ENCODE data around the gene COLEC12.
"Not testable (repeated sequence)": the region's sequence is repeated elsewhere in the genome, so short reads cannot be mapped to it uniquely, and the experiment has no call there.

COLEC12 gene

DNA sequence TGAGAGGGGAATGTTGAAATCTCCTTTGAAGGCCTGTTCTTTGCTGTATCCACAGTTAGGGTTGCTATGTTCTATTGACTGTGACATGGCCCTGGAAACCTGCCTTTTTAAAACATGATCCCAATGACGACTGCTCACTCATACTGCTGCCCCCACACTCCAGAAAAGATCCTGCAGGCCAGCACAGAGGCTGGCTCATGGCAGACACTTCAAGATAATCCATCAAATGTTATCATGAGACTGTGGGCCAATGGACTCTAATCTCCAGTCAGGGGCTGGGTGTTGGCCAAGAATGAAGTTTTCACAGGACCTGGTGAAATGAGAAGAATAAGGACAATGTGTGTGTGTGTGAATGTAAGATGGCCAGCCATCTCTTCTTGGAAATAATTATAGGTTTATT, 173.7 kb downstream of the COLEC12 start:
- no peak for DNase-seq (ENCODE audit: low read depth)

- DNase-seq (ENCODE audit: low read depth) = peak; percentile 28
Measured at GRCh38 chr18:323253-323622, 177.3 kb downstream of the COLEC12 start.

GRCh38 chr18:321865-322467, 178.5 kb downstream of the COLEC12 start:
- no peak for DNase-seq (ENCODE audit: low read depth)

GRCh38 chr18:320155-320554, 180.3 kb downstream of the COLEC12 start:
- DNase-seq (ENCODE audit: low read depth) = no peak

- DNase-seq (ENCODE audit: low read depth) = no peak
Measured at GRCh38 chr18:319720-320119, 180.8 kb downstream of the COLEC12 start.

DNA sequence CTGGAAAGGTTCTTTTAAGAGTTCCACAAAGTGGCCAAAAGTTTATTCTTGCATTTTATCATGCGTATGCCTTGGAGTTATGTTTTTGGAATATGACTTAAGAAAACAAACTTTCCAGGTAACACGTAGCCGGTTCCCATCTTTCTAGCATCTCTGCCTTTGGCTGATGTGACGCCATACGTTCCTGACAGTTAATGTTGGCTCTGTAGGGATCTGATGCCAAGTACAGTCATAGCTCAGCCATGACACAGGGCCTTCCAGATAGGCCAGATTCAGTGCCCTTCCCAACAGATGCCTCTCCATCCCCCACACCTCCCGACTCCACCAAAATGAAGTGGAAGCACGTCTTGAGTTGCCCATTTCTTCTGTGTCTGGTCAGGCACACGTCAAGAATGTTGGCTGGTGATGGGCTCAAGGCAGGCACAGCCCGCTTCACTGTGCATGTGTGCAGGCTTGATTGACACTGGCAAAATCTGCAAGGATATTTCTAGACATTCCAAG, 181.7 kb downstream of the COLEC12 start:
- no peak for DNase-seq (ENCODE audit: low read depth)

DNA sequence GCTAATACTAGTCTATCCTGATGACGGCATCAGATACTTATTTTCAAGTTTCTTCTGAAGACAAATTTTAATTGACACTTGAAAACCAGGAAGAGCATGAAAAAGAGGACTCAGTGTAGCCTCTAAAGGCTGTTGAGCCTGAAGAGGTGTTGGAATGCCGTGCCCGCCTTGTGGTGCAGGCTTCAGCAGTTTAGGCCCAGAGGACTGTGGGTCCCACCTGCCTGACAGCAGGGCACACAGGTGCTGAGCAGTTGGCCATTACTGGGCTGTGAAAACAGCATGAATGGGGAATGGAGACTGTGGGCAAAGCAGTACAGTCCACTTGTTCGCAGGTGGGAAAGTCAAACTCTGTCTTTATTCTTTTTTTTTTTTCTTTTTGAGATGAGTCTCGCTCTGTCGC, 182.9 kb downstream of the COLEC12 start:
- DNase-seq (ENCODE audit: low read depth) = no peak

- no peak for DNase-seq (ENCODE audit: low read depth)
Measured at GRCh38 chr18:316393-316792, 184.1 kb downstream of the COLEC12 start.

DNA sequence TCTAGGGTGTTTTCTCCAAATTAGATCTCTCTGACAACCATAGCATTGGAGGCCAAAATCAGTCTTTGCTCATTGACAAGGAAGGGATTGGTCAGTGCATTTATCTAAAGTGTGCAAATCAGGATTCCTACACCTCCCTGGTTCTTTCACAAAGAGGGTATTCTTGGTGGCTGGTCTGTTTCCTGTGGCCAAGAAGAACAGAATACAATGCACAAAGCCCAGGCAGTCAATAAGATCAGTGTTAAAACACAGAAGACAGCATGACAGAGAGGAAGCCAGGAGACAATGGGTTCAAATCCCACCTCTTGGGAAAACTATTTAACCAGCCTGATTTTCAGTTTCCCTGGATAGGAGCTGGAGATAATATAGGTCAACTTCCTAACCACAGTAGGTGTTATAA, 186.6 kb downstream of the COLEC12 start:
- no peak for DNase-seq (ENCODE audit: low read depth)

- DNase-seq (ENCODE audit: low read depth) = no peak
Measured at GRCh38 chr18:312415-312814, 188.1 kb downstream of the COLEC12 start.

GRCh38 chr18:310042-310441, 190.5 kb downstream of the COLEC12 start:
- DNase-seq (ENCODE audit: low read depth) = no peak

- DNase-seq (ENCODE audit: low read depth) = not testable (repeated sequence)
Measured at GRCh38 chr18:308086-308485, 192.4 kb downstream of the COLEC12 start.

DNA sequence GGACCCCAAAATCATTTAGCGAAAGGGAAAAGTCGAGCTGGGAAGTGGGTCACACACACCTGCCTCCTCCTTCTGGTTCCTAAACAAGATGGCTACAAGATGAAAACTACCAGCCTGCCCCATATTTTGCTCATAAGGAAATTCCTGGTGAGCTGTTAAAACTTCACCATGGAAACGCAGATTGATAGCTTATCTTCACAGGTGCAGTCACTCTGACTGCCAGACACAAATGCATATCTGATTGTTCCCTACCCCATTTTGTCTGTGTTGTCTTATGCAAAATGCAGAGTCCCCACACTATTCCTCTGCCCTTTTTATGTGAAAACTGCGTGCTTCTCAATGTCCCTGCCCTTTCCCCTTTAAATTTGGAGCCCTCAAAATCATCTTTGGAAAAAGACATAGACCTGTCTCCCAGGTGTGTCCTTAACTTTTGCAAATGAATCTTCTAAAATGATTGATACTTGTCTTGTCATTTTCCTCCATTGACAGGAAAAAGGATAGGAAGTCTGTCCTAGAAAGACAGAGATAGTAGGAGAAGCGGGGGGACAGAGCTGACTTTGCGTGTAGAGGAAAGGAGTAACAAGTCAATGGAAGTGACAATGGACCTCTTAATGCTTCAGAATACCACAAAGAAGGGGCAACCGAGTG, 193.8 kb downstream of the COLEC12 start:
- DNase-seq (ENCODE audit: low read depth) = no peak

DNA sequence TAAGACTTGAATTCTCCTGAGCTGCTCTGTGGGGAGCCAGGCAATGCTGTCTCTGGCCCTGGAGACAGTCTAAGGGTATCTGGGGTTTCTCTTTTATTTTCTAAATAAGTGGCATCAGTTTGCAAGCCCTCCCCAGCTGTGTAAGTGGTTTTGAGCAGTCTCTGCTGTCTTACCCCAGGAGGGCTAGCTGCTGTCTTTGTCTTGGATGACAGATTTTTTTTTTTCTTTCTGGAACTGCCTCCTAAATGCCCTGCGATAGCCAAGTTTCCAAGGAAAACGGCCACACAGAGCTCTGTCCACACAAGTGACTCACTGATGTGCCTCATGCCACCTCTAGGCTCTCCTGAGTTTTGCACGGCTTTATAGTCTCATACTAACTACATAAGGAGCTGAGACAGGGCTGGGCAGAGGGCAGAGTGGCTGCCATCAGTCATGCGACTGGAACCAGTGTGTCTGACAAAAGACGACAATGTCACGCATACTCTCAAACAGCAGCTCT, 195.4 kb downstream of the COLEC12 start:
- DNase-seq (ENCODE audit: low read depth) = no peak

- no peak for DNase-seq (ENCODE audit: low read depth)
Measured at GRCh38 chr18:303607-304006, 196.9 kb downstream of the COLEC12 start.

GRCh38 chr18:303011-303410, 197.5 kb downstream of the COLEC12 start:
- DNase-seq (ENCODE audit: low read depth) = no peak

DNA sequence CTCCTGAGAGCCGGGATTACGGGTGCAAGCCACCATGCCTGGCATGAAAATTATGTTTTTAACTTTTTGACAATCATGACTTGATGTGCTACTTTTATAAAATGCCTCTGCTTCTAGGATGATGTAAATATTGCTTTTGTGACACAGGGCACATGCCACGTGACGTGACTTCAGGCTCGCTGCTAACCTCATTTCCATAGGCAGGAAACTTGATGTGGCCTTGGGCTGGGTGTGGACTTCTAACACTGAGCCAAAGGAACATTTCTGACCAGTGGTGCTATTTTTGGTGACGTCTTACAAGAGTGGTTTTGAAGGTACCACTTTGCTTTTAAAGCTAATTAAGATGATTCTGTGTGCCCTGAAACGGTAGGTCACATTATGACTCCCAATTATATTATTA, 198.4 kb downstream of the COLEC12 start:
- DNase-seq (ENCODE audit: low read depth) = no peak

GRCh38 chr18:297936-298335, 202.6 kb downstream of the COLEC12 start:
- DNase-seq (ENCODE audit: low read depth) = no peak

DNA sequence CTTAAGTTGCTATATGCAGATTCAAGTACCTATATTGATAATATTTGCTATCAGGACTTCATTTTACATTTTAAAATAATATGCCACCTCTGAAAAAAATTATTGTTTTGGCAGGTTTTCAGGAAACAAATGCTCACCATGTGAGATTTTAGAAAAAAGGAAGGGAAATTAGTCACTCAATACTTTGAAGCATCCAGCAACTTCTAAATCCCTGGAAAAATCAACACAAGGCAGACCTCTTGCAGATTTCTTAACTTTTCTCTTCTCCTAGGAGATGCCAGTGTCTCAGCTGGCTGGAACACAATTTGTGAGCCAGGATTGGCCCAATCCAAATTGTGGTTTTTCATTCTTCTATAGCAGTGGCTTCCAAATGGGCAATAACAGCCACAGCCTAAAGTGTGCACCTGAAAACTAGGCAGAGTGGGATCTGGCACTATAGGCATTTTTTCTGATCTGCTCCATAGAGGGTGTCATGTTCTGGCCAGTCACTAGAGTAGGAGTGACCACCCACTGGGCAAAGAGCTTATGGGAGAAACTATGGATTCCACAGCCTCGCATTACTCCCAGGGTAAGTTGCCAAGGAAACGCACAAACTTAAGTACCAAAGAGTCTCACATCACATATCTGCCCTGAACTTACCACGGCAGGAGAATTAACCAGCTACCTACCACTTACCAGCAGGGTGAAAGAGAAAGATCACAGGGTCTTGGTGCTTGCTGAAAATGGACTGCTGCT, 204.6 kb downstream of the COLEC12 start:
- DNase-seq (ENCODE audit: low read depth) = peak; percentile 59

GRCh38 chr18:294566-294965, 205.9 kb downstream of the COLEC12 start:
- no peak for DNase-seq (ENCODE audit: low read depth)

DNA sequence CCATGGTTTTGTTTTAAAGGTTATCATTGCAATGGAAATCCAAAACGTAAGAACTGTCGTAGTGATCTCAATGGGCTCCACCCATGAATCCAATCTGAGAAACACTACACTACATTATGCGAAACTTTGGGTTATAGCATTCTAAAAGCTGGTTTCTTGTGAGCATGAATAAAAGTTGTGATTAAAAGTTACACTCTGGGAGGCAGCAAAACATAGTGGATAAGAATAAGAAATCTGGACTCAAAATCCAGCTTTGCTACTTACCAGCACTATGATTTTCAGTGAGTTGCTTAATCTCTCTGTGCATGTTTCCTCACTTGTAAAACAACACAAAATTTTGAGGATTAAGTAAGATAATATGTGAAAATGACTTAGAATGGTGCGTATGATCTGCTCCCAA, 207.0 kb downstream of the COLEC12 start:
- DNase-seq (ENCODE audit: low read depth) = peak; percentile 31

DNA sequence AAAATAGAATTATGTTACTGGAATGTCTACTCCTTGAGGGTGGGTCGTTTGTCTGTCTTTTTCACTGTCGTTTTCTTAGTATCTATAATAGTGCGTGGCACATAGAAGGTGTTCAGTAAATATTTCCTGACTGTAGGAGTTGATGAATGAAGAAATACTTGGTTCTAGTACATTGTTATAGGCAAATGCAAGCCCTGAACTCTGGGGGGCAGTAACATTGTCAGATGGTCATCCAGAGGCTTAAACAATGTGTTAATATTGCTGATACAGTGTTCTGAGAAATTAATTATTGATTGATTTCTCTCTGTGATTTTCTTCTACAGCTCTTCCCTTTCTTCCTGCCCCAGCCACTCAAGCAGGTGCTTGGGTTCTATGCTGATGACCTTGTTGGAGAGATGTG, 208.2 kb downstream of the COLEC12 start:
- no peak for DNase-seq (ENCODE audit: low read depth)

DNA sequence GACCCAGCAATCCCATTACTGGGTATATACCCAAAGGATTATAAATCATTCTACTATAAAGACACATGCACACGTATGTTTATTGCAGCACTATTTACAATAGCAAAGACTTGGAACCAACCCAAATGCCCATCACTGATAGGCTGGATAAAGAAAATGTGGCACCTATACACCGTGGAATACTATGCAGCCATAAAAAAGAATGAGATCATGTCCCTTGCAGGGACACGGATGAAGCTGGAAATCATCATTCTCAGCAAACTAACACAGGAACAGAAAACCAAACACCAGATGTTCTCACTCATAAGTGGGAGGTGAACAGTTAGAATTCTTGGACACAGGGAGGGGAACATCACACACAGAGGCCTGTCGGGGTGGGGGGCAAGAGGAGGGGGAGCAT, 210.5 kb downstream of the COLEC12 start:
- DNase-seq (ENCODE audit: low read depth) = not testable (repeated sequence)
